GM12872 (cell line): ENCODE data around the gene ACP3.

ENCODE experiments used
- CTCF ChIP-seq: IDR thresholded peaks from 3 replicates; pipeline ENCODE4 v1.5.1; 2011; ENCODE audit warnings: low read depth, mild to moderate bottlenecking, low read length, moderate library complexity; ENCODE audit not compliant: insufficient read depth

ACP3 gene

GRCh38 chr3:132344666-132345280 is 27.6 kb downstream of the ACP3 start:
- TF ChIP-seq CTCF, result no peak

- TF ChIP-seq CTCF, result no peak
Measured at GRCh38 chr3:132346841-132347736, 29.9 kb downstream of the ACP3 start.

GRCh38 chr3:132347811-132348210 is 30.6 kb downstream of the ACP3 start:
- no peak for TF ChIP-seq CTCF

- TF ChIP-seq CTCF, result no peak
Measured at GRCh38 chr3:132348531-132348930, 31.3 kb downstream of the ACP3 start.

- TF ChIP-seq CTCF, result no peak
Measured at GRCh38 chr3:132350814-132351213, 33.6 kb downstream of the ACP3 start.

- TF ChIP-seq CTCF, result no peak
Measured at GRCh38 chr3:132351222-132351806, 34.1 kb downstream of the ACP3 start.

- peak; percentile 87 for TF ChIP-seq CTCF
Measured at GRCh38 chr3:132352556-132353143, 35.4 kb downstream of the ACP3 start.
